ENCODE data around the gene C19orf12. TPM values are rescaled to one million over a fixed set of nuclear protein-coding genes. Genes with fewer than 3 reads are reported as not detected.

Gene C19orf12
- total and polyA plus RNA-seq, 2 of the 13 experiments (the other 11 are each of a cell fraction or from before 2014, with no cell fraction given): 17.7 to 34.4 TPM

GRCh38 chr19:29665215-29665825, 49.7 kb downstream of the C19orf12 start, which contains the start of gene PLEKHF1 (continued):
- TF ChIP-seq ZBTB4 (CRISPR knock-in tag; IDR thresholded peaks at IDR 0.05; ENCODE audit: borderline replicate concordance) (no peak), TEAD2 (CRISPR knock-in tag; IDR thresholded peaks at IDR 0.05) (no peak), PHB2 (IDR thresholded peaks at IDR 0.05; ENCODE audit: partially characterized antibody) (no peak), ASH2L (IDR thresholded peaks at IDR 0.05; ENCODE audit: insufficient read length, low read depth, low read length) (no peak), ZNF747 (CRISPR knock-in tag; IDR thresholded peaks at IDR 0.05; ENCODE audit: borderline replicate concordance) (no peak), SAP130 (CRISPR knock-in tag; IDR thresholded peaks at IDR 0.05; ENCODE audit: low read depth) (peak; percentile 69), CREM (IDR thresholded peaks at IDR 0.05) (no peak), CREM (CRISPR knock-in tag; IDR thresholded peaks at IDR 0.05) (no peak), ZSCAN30 (CRISPR knock-in tag; IDR thresholded peaks at IDR 0.05) (no peak), ZNF891 (CRISPR knock-in tag; IDR thresholded peaks at IDR 0.05) (no peak), KDM1A (CRISPR knock-in tag; IDR thresholded peaks at IDR 0.05) (no peak), ZNF557 (CRISPR knock-in tag; IDR thresholded peaks at IDR 0.05) (no peak), CREBL2 (CRISPR knock-in tag; IDR thresholded peaks at IDR 0.05; ENCODE audit: borderline replicate concordance) (no peak), ZBTB10 (CRISPR knock-in tag; IDR thresholded peaks at IDR 0.05; ENCODE audit: borderline replicate concordance) (no peak), SNAPC2 (CRISPR knock-in tag; IDR thresholded peaks at IDR 0.05) (no peak), ZNF274 (CRISPR knock-in tag; IDR thresholded peaks at IDR 0.05) (0 out of 2 replicates have a peak, but pooled peaks have one; percentile 64), ARID4A (CRISPR knock-in tag; IDR thresholded peaks at IDR 0.05; ENCODE audit: borderline replicate concordance) (peak; percentile 40; the same call in 1 of the 2 replicates), RFXANK (CRISPR knock-in tag; IDR thresholded peaks at IDR 0.05) (no peak)
- TF ChIP-seq, protein P1, sequence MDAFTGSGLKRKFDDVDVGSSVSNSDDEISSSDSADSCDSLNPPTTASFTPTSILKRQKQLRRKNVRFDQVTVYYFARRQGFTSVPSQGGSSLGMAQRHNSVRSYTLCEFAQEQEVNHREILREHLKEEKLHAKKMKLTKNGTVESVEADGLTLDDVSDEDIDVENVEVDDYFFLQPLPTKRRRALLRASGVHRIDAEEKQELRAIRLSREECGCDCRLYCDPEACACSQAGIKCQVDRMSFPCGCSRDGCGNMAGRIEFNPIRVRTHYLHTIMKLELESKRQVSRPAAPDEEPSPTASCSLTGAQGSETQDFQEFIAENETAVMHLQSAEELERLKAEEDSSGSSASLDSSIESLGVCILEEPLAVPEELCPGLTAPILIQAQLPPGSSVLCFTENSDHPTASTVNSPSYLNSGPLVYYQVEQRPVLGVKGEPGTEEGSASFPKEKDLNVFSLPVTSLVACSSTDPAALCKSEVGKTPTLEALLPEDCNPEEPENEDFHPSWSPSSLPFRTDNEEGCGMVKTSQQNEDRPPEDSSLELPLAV (CRISPR knock-in tag; conservative IDR thresholded peaks at IDR 0.05; ENCODE audit: low read depth): no peak
